ENCODE measurements around the gene MAP3K2.

Gene MAP3K2

GRCh38 chr2:127418300-127419111 is 30.7 kb upstream of the MAP3K2 start, which contains the start of gene PROC:
Gene PROC, plus strand, starts transcription at chr2:127418427. Its CDS starts 1,516 bp downstream, at chr2:127419943.
- no peak within 1 kb of the TSS for H3K4me3 ChIP-seq (ENCODE audit: low read depth, low read length)
- H3K4me1 ChIP-seq, result no peaks in the 10 kb centered on the region

GRCh38 chr2:127417406-127417805 is 29.6 kb upstream of the MAP3K2 start:
- H3K4me3 ChIP-seq (ENCODE audit: low read depth, low read length), result no peak overlapping the region

More at GRCh38 chr2:127418300-127419111, 30.7 kb upstream of the MAP3K2 start, which contains the start of gene PROC:
- Histone ChIP-seq H3K36me3 (no peaks in the 10 kb centered on the region), H3K27me3 (peaks cover 4% of the 10 kb centered on the region; the same call in 1 of the 2 replicates), H3K9me3 (no peaks in the 10 kb centered on the region)
- no peak for TF ChIP-seq CTCF (IDR thresholded peaks at IDR 0.05; ENCODE audit: low read depth, low read length)
- DNase-seq, result no peak

GRCh38 chr2:127416506-127417001 is 28.8 kb upstream of the MAP3K2 start:
- Histone ChIP-seq H3K4me1 (no peaks in the 10 kb centered on the region), H3K36me3 (no peaks in the 10 kb centered on the region), H3K4me3 (ENCODE audit: low read depth, low read length) (peak overlapping the region; percentile 45), H3K27me3 (no peaks in the 10 kb centered on the region), H3K9me3 (no peaks in the 10 kb centered on the region)
- TF ChIP-seq CTCF (IDR thresholded peaks at IDR 0.05; ENCODE audit: low read depth, low read length), result no peak
- no peak for DNase-seq

More at GRCh38 chr2:127417406-127417805, 29.6 kb upstream of the MAP3K2 start:
- no peak for TF ChIP-seq CTCF (IDR thresholded peaks at IDR 0.05; ENCODE audit: low read depth, low read length)
- Histone ChIP-seq H3K27me3 (no peaks in the 10 kb centered on the region), H3K9me3 (no peaks in the 10 kb centered on the region), H3K4me1 (no peaks in the 10 kb centered on the region), H3K36me3 (no peaks in the 10 kb centered on the region)
- no peak for DNase-seq

- DNase-seq, result peak; percentile 66
Measured at GRCh38 chr2:127415593-127416505, 28.1 kb upstream of the MAP3K2 start.

More at GRCh38 chr2:127415593-127416505, 28.1 kb upstream of the MAP3K2 start:
- Histone ChIP-seq H3K27me3 (no peaks in the 10 kb centered on the region), H3K36me3 (no peaks in the 10 kb centered on the region), H3K4me3 (ENCODE audit: low read depth, low read length) (peak overlapping the region; percentile 45), H3K9me3 (no peaks in the 10 kb centered on the region), H3K4me1 (no peaks in the 10 kb centered on the region)
- TF ChIP-seq CTCF (IDR thresholded peaks at IDR 0.05; ENCODE audit: low read depth, low read length), result peak; percentile 61

All from BE2C (cell line).